Ectodermal cell (in vitro differentiated cells): ENCODE results near the gene ERCC2.

Source experiments
- H3K27ac ChIP-seq: 2 replicates; pipeline ENCODE4 v1.7.0; 2013; ENCODE audit warnings: mild to moderate bottlenecking, low read depth, low read length; ENCODE audit not compliant: insufficient read depth, poor library complexity, severe bottlenecking
- H3K27me3 ChIP-seq: 2 replicates; pipeline ENCODE4 v1.7.0; 2013; ENCODE audit warnings: mild to moderate bottlenecking, low read length; ENCODE audit not compliant: insufficient read depth, control insufficient read depth, poor library complexity, severe bottlenecking
- H3K36me3 ChIP-seq: one replicate; pipeline ENCODE4 v1.7.0; 2013; ENCODE audit warnings: low read length; ENCODE audit not compliant: control insufficient read depth, insufficient read depth
- H3K4me1 ChIP-seq: one replicate; pipeline ENCODE4 v1.7.0; 2013; ENCODE audit warnings: low read length; ENCODE audit not compliant: control insufficient read depth, insufficient read depth
- H3K4me3 ChIP-seq: 2 replicates; pipeline ENCODE4 v1.7.0; 2013; ENCODE audit warnings: low read depth, low read length, control low read depth; ENCODE audit not compliant: insufficient read depth
- H3K9me3 ChIP-seq: 2 replicates; pipeline ENCODE4 v1.7.0; 2013; ENCODE audit warnings: mild to moderate bottlenecking, low read length, moderate library complexity; ENCODE audit not compliant: control insufficient read depth
- WGBS, 2 experiments: methylation state at CpG; one replicate each; pipeline ENCODE4 v1.1.7; 2013; ENCODE audit warnings: missing lambda C conversion rate in 2 of 2; 5-methylcytosine and 5-hydroxymethylcytosine counted together

The ERCC2 gene

GRCh38 chr19:45355910-45356309 is 14.5 kb downstream of the ERCC2 start:
- Histone ChIP-seq H3K27me3 (no peaks in the 10 kb centered on the region), H3K4me1 (no peaks in the 10 kb centered on the region), H3K36me3 (peaks cover 75% of the 10 kb centered on the region), H3K9me3 (no peaks in the 10 kb centered on the region), H3K27ac (no peak overlapping the region), H3K4me3 (no peak overlapping the region)
- 93% methylated on average over 9 of the region's 9 CpGs for WGBS, 2 experiments

GRCh38 chr19:45355402-45355801 is 15.0 kb downstream of the ERCC2 start:
- Histone ChIP-seq H3K27me3 (no peaks in the 10 kb centered on the region), H3K36me3 (peaks cover 77% of the 10 kb centered on the region), H3K27ac (no peak overlapping the region), H3K9me3 (no peaks in the 10 kb centered on the region), H3K4me1 (no peaks in the 10 kb centered on the region), H3K4me3 (no peak overlapping the region)
- WGBS, 2 experiments = 97 to 98% methylated on average over 9 of the region's 9 CpGs

DNA sequence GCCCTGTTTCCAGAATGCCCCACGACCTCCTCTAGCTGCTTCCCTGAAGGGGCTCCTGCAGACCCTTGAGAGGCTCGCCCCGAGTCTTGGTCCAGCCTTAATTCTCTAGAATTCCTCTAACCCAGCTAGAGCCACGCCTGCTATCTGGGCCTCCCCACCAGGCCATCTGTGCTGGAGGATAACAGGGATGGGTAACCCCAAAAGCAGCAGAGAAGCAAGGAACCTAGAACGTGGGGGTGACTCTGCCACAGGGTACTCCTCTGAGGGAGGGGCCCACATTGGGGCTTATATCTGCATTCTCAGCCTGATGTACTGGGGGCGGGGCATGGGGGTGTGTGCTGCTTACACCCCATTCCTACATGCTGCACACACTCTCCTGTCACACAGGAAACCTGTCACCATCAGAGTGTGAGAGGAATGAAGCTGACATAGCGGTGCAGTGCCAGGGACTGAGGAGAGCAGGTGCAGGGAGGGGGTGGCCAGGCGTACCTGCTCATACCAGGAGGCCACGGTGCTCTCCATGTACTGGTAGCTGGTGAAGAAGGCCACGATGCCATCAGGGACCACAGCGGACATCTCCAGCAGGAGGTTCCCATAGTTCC is 16.0 kb downstream of the ERCC2 start:
- 94% methylated on average over 11 of the region's 11 CpGs for WGBS, 2 experiments

DNA sequence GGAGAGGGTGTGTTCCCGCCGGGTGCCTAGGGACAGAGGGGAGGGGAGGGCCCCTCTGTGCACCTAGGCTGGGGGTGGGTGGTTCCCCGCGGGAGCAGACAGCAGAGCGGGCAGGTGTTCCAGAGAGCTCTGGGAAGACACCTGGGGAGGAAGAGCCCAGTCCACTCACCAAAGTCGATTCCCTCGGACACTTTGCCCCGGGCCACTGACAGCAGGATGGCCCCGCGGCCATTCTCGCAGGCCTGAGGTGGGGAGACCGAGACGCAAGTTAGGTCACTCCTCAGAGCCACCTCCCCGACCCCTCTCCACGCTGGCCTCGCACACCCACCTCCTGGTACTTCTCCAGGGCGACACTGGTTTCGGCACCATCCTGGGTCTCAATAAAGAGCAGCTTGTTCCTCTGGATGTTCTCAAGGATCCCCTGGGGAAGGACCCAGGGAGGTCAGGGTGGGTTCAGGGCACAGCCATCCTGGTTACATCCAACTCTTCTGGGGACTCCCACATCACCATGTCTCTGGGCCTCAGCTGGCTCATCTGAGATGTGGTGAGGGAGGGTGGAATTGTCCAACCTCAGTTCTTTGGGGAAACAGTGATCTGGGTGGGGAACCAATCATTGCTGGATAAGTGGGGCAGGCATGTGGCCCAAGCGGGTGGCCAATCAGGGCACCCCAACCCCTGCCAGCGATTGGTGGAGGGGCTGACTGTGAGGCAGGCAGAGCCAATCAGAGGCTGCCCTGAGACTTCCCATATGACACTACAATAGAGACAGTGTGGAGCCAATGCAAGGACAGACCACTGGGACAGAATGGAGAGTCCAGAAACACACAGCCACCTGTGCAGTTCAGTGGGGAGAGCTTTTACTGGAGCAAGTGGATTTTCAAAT is 17.2 kb downstream of the ERCC2 start:
- Histone ChIP-seq H3K36me3 (peaks cover 66% of the 10 kb centered on the region), H3K27me3 (no peaks in the 10 kb centered on the region), H3K4me1 (peaks cover 8% of the 10 kb centered on the region), H3K4me3 (no peak overlapping the region), H3K9me3 (no peaks in the 10 kb centered on the region), H3K27ac (no peak overlapping the region)
- 95 to 96% methylated on average over 19 of the region's 20 CpGs for WGBS, 2 experiments

More for the DNA sequence above, 16.0 kb downstream of the ERCC2 start:
- no peaks in the 10 kb centered on the region for H3K9me3 ChIP-seq
- H3K4me1 ChIP-seq = no peaks in the 10 kb centered on the region
- H3K27ac ChIP-seq = no peak overlapping the region
- no peaks in the 10 kb centered on the region for H3K27me3 ChIP-seq
- H3K36me3 ChIP-seq = peaks cover 75% of the 10 kb centered on the region
- no peak overlapping the region for H3K4me3 ChIP-seq

DNA sequence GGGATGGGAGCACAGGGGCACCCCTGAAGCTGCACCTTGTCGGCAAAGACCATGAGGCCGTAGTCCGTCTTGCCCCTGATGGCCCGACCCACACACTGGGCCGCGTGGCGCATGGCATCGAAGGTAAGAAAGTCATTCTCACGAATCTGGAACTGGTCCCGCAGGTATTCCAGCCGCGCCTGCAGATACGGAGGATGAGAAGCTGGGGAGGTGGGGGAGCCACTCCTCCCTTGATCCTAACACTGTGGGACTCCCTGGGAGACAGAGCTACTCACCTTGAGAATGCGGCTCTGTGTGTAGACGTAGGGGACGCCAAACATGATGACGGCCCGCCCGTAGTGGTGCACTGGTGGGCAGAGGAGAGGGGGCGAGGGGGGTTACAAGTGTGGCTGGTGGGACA is 17.9 kb downstream of the ERCC2 start:
- WGBS, 2 experiments = 95 to 96% methylated on average over 20 of the region's 20 CpGs
- H3K4me1 ChIP-seq = peaks cover 8% of the 10 kb centered on the region
- H3K36me3 ChIP-seq = peaks cover 63% of the 10 kb centered on the region
- no peaks in the 10 kb centered on the region for H3K9me3 ChIP-seq
- H3K27ac ChIP-seq = no peak overlapping the region
- no peaks in the 10 kb centered on the region for H3K27me3 ChIP-seq
- no peak overlapping the region for H3K4me3 ChIP-seq

- H3K27ac ChIP-seq = no peak overlapping the region
- H3K36me3 ChIP-seq = peaks cover 59% of the 10 kb centered on the region
- 90 to 91% methylated on average over 15 of the region's 15 CpGs for WGBS, 2 experiments
- no peaks in the 10 kb centered on the region for H3K9me3 ChIP-seq
- peaks cover 8% of the 10 kb centered on the region for H3K4me1 ChIP-seq
- H3K4me3 ChIP-seq = no peak overlapping the region
- H3K27me3 ChIP-seq = no peaks in the 10 kb centered on the region
Observed at GRCh38 chr19:45352062-45352461, 18.3 kb downstream of the ERCC2 start.

DNA sequence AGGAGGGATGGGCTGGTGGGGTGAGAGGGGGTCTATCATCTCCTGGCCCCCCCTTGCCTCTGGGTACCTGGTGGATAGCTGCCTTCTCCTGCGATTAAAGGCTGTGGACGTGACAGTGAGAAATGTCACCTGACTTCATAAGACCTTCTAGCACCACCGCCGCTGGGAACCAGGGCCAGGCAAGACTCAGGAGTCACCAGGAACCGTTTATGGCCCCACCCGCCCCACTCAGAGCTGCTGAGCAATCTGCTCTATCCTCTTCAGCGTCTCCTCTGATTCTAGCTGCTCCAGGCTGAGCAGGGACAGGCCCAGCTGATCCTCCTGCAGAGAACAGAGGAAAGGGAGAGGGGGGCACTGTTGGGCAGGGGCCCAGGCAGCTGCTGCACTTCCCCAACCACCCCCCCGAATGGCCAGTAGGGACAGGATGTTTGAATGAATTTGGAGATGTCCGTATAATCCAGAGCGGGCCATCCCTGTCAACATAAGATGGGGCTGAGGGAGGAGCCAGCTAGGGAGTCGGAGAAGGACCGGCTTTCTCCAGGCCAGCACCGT is 18.9 kb downstream of the ERCC2 start:
- Histone ChIP-seq H3K4me1 (peaks cover 8% of the 10 kb centered on the region), H3K27me3 (no peaks in the 10 kb centered on the region), H3K27ac (no peak overlapping the region), H3K9me3 (no peaks in the 10 kb centered on the region), H3K36me3 (peaks cover 54% of the 10 kb centered on the region), H3K4me3 (no peak overlapping the region)
- 94 to 95% methylated on average over 13 of the region's 13 CpGs for WGBS, 2 experiments

DNA sequence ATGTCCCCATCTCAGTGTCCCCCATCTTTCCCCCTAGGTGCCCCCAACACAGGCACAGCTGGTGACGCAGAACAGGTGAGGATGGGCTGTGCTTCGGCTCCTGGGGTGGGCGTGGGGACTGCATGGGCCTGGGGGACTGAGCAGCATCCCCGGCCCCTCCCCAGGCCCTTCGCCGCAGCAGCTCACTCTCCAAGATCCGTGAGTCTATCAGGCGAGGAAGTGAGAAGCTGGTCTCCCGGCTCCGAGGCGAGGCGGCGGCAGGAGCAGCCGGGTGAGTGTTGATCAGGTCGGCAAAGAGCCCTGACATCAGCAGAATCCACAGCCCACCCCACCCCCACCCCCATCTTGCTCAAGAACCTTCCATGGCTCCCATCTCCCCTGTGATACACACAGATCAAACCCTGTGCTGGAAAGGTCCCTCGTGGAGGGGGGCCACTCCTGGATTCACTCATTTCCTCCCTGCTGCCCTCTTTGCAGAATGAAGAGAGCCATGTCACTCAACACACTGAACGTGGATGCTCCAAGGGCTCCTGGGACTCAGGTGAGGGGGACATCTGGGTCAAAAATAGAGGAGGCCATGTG is 19.8 kb downstream of the ERCC2 start:
- H3K4me3 ChIP-seq = no peak overlapping the region
- H3K27ac ChIP-seq = no peak overlapping the region
- H3K4me1 ChIP-seq = peaks cover 8% of the 10 kb centered on the region
- no peaks in the 10 kb centered on the region for H3K27me3 ChIP-seq
- no peaks in the 10 kb centered on the region for H3K9me3 ChIP-seq
- 95 to 96% methylated on average over 17 of the region's 17 CpGs for WGBS, 2 experiments
- H3K36me3 ChIP-seq = peaks cover 46% of the 10 kb centered on the region

- no peak overlapping the region for H3K27ac ChIP-seq
- peaks cover 8% of the 10 kb centered on the region for H3K4me1 ChIP-seq
- H3K4me3 ChIP-seq = no peak overlapping the region
- no peaks in the 10 kb centered on the region for H3K9me3 ChIP-seq
- peaks cover 36% of the 10 kb centered on the region for H3K36me3 ChIP-seq
- no peaks in the 10 kb centered on the region for H3K27me3 ChIP-seq
- 94 to 95% methylated on average over 17 of the region's 17 CpGs for WGBS, 2 experiments
Observed at GRCh38 chr19:45349430-45349941, 20.9 kb downstream of the ERCC2 start.

GRCh38 chr19:45349126-45349415 is 21.3 kb downstream of the ERCC2 start:
- no peak overlapping the region for H3K4me3 ChIP-seq
- H3K36me3 ChIP-seq = peaks cover 32% of the 10 kb centered on the region
- no peak overlapping the region for H3K27ac ChIP-seq
- H3K4me1 ChIP-seq = peaks cover 8% of the 10 kb centered on the region
- H3K27me3 ChIP-seq = no peaks in the 10 kb centered on the region
- no peaks in the 10 kb centered on the region for H3K9me3 ChIP-seq
- WGBS, 2 experiments = 92 to 95% methylated on average over 3 of the region's 3 CpGs
